ENCODE results near the gene MSH3. TPM values are rescaled to one million over a fixed set of nuclear protein-coding genes. Genes with fewer than 3 reads are reported as not detected.

Gene MSH3
- polyA plus RNA-seq, 2 donors: 2.7 to 3.6 TPM

Other genes starting within 250 kb of the MSH3 start
- gene ZFYVE16, start 246.6 kb upstream of the MSH3 start, polyA plus RNA-seq: 10 to 100 TPM in 1 of 2 donors, 1 to 10 TPM in 1; 6.9 to 11.9 TPM
- gene FAM151B, start 166.6 kb upstream of the MSH3 start, polyA plus RNA-seq: under 1 TPM; 0.67 to 0.83 TPM
- not detected for gene ANKRD34B, start 84.4 kb upstream of the MSH3 start, polyA plus RNA-seq
- gene DHFR, start 331 bp downstream of the MSH3 start, polyA plus RNA-seq: 10 to 100 TPM in 1 of 2 donors, 1 to 10 TPM in 1; 10.0 to 12.1 TPM

All from esophagus (tissue), 2 donors.